GM12878 (cell line): ENCODE results near the gene METTL15. TPM values are rescaled to one million over a fixed set of nuclear protein-coding genes. Genes with fewer than 3 reads are reported as not detected.

ENCODE experiments used
- ATAC-seq: fragments of 200-7000 bp; cut with Tn5 transposase; 3 replicates; pipeline ENCODE4 v1.9.1; 2020; ENCODE audit warnings: mild to moderate bottlenecking, moderate library complexity
- BruUV-seq: library from RNA; stranded (reverse); fragments of 400-500 nt; replicated peaks from 2 replicates; lab custom pipeline; 2021; lab: Mats Ljungman, UMichigan
- CTCF ChIA-PET: fragments of 300-600 bp; sonication (Branson Sonifier 250); formaldehyde crosslinking; extraction: SDS; loops from one replicate; lab custom pipeline; 2021; ENCODE audit warnings: inconsistent platforms; lab: Yijun Ruan, JAX
- POLR2A ChIA-PET: fragments of 350-600 bp; formaldehyde crosslinking; extraction: SDS; loops from one replicate; lab custom pipeline; 2021; ENCODE audit warnings: inconsistent platforms; lab: Charles Lee
- RAD21 ChIA-PET: fragments of 300-600 bp; sonication (Branson Sonifier 250); formaldehyde crosslinking; loops from one replicate; lab custom pipeline; 2023; ENCODE audit warnings: antibody characterized with exemption; ENCODE audit not compliant: unreplicated experiment; lab: Charles Lee
- SMC1A ChIA-PET: fragments of 300-600 bp; sonication (Branson Sonifier 250); formaldehyde crosslinking; loops from one replicate; lab custom pipeline; 2023; ENCODE audit not compliant: unreplicated experiment, uncharacterized antibody; lab: Charles Lee
- DNase-seq: peaks from one replicate; pipeline ENCODE4 v3.0.0-alpha.2; 2011; ENCODE audit warnings: low read depth, low spot score
- FAIRE-seq: peaks from 3 replicates; lab custom pipeline; 2011; peaks lifted over from hg19 to GRCh38; lab: Jason Lieb, UNC
- H2AFZ ChIP-seq: 2 replicates; pipeline ENCODE4 v1.6.0; 2011; ENCODE audit warnings: low read depth, low read length, control low read depth; ENCODE audit not compliant: control insufficient read depth
- H3K27ac ChIP-seq: 2 replicates; pipeline ENCODE4 v1.5.1; 2011; ENCODE audit warnings: control low read depth; ENCODE audit not compliant: control insufficient read depth, insufficient read depth
- H3K27me3 ChIP-seq, 2 experiments: replicated peaks in 1 of 2; 2 replicates each; pipeline versions ENCODE4 v1.6.0 to v1.6.1; 2011; ENCODE audit warnings: low read length in 1 of 2; ENCODE audit not compliant: control insufficient read depth in 2 of 2, insufficient read depth in 2 of 2
- H3K36me3 ChIP-seq, 2 experiments: 2 replicates each; pipeline ENCODE4 v1.5.1; 2011; ENCODE audit warnings: low read length in 1 of 2; ENCODE audit not compliant: control insufficient read depth in 2 of 2, insufficient read depth in 2 of 2
- H3K4me1 ChIP-seq: 2 replicates; pipeline ENCODE4 v1.6.1; 2011; ENCODE audit warnings: mild to moderate bottlenecking, low read length, moderate library complexity, mixed read lengths; ENCODE audit not compliant: control insufficient read depth, insufficient read depth
- H3K4me2 ChIP-seq: 2 replicates; pipeline ENCODE4 v1.6.0; 2011; ENCODE audit warnings: control low read depth; ENCODE audit not compliant: control insufficient read depth, insufficient read depth
- H3K4me3 ChIP-seq: fragments of 200-600 bp; sonication (generic); 2 replicates; pipeline ENCODE4 v1.5.1; 2016
- H3K79me2 ChIP-seq: 2 replicates; pipeline ENCODE4 v1.6.0; 2011; ENCODE audit warnings: low read length; ENCODE audit not compliant: control insufficient read depth, insufficient read depth
- H3K9ac ChIP-seq: 2 replicates; pipeline ENCODE4 v1.8.0; 2011; ENCODE audit warnings: low read length, control low read depth, mixed read lengths; ENCODE audit not compliant: control insufficient read depth, insufficient read depth
- H3K9me3 ChIP-seq: replicated peaks from 3 replicates; pipeline ENCODE4 v1.5.1; 2011; ENCODE audit warnings: mild to moderate bottlenecking, low read length; ENCODE audit not compliant: control insufficient read depth, insufficient read depth
- H4K20me1 ChIP-seq: 2 replicates; pipeline ENCODE4 v1.6.0; 2011; ENCODE audit not compliant: control insufficient read depth, insufficient read depth
- ATF2 ChIP-seq: IDR thresholded peaks from 2 replicates; pipeline ENCODE4 v1.6.1; 2012; ENCODE audit warnings: low read length, inconsistent platforms
- BACH1 ChIP-seq: fragments of 450-650 bp; IDR thresholded peaks from 2 replicates; pipeline ENCODE4 v1.6.1; 2017; ENCODE audit warnings: mild to moderate bottlenecking, borderline replicate concordance
- BCLAF1 ChIP-seq: fragments of 450-650 bp; IDR thresholded peaks from 2 replicates; pipeline ENCODE4 v1.6.1; 2017; ENCODE audit warnings: antibody characterized with exemption, mild to moderate bottlenecking, moderate library complexity
- CBX3 ChIP-seq: fragments of 200-600 bp; sonication (generic); IDR thresholded peaks from 2 replicates; pipeline ENCODE4 v1.6.1; 2016; ENCODE audit warnings: low read depth, borderline replicate concordance
- EZH2 ChIP-seq: IDR thresholded peaks from 2 replicates; pipeline ENCODE4 v1.6.1; 2012; ENCODE audit warnings: low read depth, mild to moderate bottlenecking, control low read depth, inconsistent platforms, low read length, borderline replicate concordance; ENCODE audit not compliant: control insufficient read depth
- GABPA ChIP-seq: IDR thresholded peaks from 2 replicates; pipeline ENCODE4 v1.6.1; 2014; ENCODE audit warnings: antibody characterized with exemption, low read depth, mild to moderate bottlenecking, inconsistent platforms
- HCFC1 ChIP-seq: fragments of 150-350 bp; IDR thresholded peaks from 2 replicates; pipeline ENCODE4 v1.6.1; 2014; ENCODE audit warnings: low read length
- HDGF ChIP-seq: fragments of 450-650 bp; IDR thresholded peaks from 2 replicates; pipeline ENCODE4 v1.6.1; 2016; ENCODE audit warnings: antibody characterized with exemption
- MLLT1 ChIP-seq: fragments of 450-650 bp; IDR thresholded peaks from 2 replicates; pipeline ENCODE4 v1.6.1; 2016; ENCODE audit warnings: mild to moderate bottlenecking
- NKRF ChIP-seq: fragments of 450-650 bp; conservative IDR thresholded peaks from 2 replicates; pipeline ENCODE4 v1.6.1; 2017; ENCODE audit warnings: mild to moderate bottlenecking, moderate library complexity
- POLR2AphosphoS2 ChIP-seq: IDR thresholded peaks from 2 replicates; pipeline ENCODE4 v1.6.1; 2011; ENCODE audit warnings: low read depth, mild to moderate bottlenecking, low read length, improper control_type of control experiment, moderate library complexity
- RCOR1 ChIP-seq: conservative IDR thresholded peaks from 2 replicates; pipeline ENCODE4 v1.6.1; 2012; ENCODE audit warnings: low read depth, low read length, improper control_type of control experiment
- SPI1 ChIP-seq: IDR thresholded peaks from 2 replicates; pipeline ENCODE4 v1.6.1; 2011; ENCODE audit warnings: low read depth, mild to moderate bottlenecking, low read length, moderate library complexity, borderline replicate concordance; ENCODE audit not compliant: insufficient read depth
- TAF1 ChIP-seq: IDR thresholded peaks from 2 replicates; pipeline ENCODE4 v1.6.1; 2011; ENCODE audit warnings: mild to moderate bottlenecking, low read depth, low read length, borderline replicate concordance
- TCF7 ChIP-seq: IDR thresholded peaks from 2 replicates; pipeline ENCODE4 v1.6.1; 2014; ENCODE audit warnings: antibody characterized with exemption, borderline replicate concordance
- WGBS: methylation state at CpG from one replicate; pipeline ENCODE4 v1.1.6; 2016; ENCODE audit warnings: low lambda C conversion rate; ENCODE audit not compliant: insufficient replicate concordance, insufficient coverage; ENCODE audit errors: missing lambda C conversion rate; 5-methylcytosine and 5-hydroxymethylcytosine counted together
- in situ Hi-C: fragments of 300-500 bp; cut with MboI; formaldehyde crosslinking; loops from 9 replicates; pipeline ENCODE4 v1.14.3; 2018; ENCODE audit warnings: mixed read lengths
- intact Hi-C: fragments of 100-400 bp; cut with micrococcal nuclease; formaldehyde crosslinking; loops from one replicate; pipeline ENCODE4 v1.14.2; 2022; ENCODE audit not compliant: unreplicated experiment
- polyA plus RNA-seq, 11 experiments: library from polyadenylated mRNA; depleted of rRNA in 4 of 11; unstranded in 6 of 11; stranded (reverse) in 5 of 11; fragments of >200 nt; fragmentation: Nextera tagmentation in 4 of 11; fragmentation: Illumina TruSeq in 1 of 11; extraction: Ambion mirVana in 4 of 11; extraction: Trizol in 1 of 11; gene quantifications; 1 replicate in 1 of 11; 2 replicates in 10 of 11; pipeline versions ENCODE4 v1.2.1 to v1.2.3, GENCODE V29; 2011 to 2016; ENCODE audit warnings: inconsistent platforms in 2 of 11, missing spikeins in 2 of 11, low read depth in 1 of 11
- total RNA-seq, 4 experiments: library from RNA; depleted of rRNA in 3 of 4; stranded (reverse); fragments of >200 nt in 3 of 4; fragmentation: Illumina TruSeq in 1 of 4; extraction: Trizol in 1 of 4; gene quantifications; 2 replicates each; pipeline versions ENCODE4 v1.2.1 to v1.2.3, GENCODE V29; 2013 to 2021

Gene METTL15
- total and polyA plus RNA-seq, 10 of the 15 experiments (the other 5 are each of a cell fraction or from before 2014, with no cell fraction given), result 7.9 to 16.9 (median 14.4) TPM

- Histone ChIP-seq H3K27me3 (no peaks in the 10 kb centered on the region), H3K36me3 (no peaks in the 10 kb centered on the region), H3K4me1 (no peaks in the 10 kb centered on the region), H4K20me1 (no peaks in the 10 kb centered on the region), H3K9me3 (peaks cover 2% of the 10 kb centered on the region; the same call in 2 of the 3 replicates), H3K79me2 (no peaks in the 10 kb centered on the region), H2AFZ (no peak overlapping the region), H3K4me2 (no peak overlapping the region), H3K4me3 (no peak overlapping the region), H3K9ac (no peak overlapping the region), H3K27ac (no peak overlapping the region)
- SMC1A ChIA-PET, result no interaction called here
- intact Hi-C loops, result no loop called here
- FAIRE-seq (no peak), ATAC-seq (no peak), DNase-seq (no peak)
- RAD21 ChIA-PET, result no interaction called here
- POLR2A ChIA-PET, result no interaction called here
- 99% methylated on average over 4 of the region's 4 CpGs for WGBS
- in situ Hi-C loops, result no loop called here
- BruUV-seq, result no TSS peak
- CTCF ChIA-PET, result no interaction called here
- no peak for TF ChIP-seq RCOR1
- TF ChIP-seq SPI1, result no peak
- no peak for TF ChIP-seq GABPA
- TF ChIP-seq EZH2, result no peak
- TF ChIP-seq HCFC1, result no peak
- TF ChIP-seq NKRF, result no peak
- no peak for TF ChIP-seq POLR2AphosphoS2
- no peak for TF ChIP-seq HDGF
- TF ChIP-seq MLLT1, result no peak
- TF ChIP-seq CBX3, result no peak
- no peak for TF ChIP-seq BCLAF1
- no peak for TF ChIP-seq TAF1
- TF ChIP-seq ATF2, result no peak
- TF ChIP-seq TCF7, result no peak
- no peak for TF ChIP-seq BACH1
Observed at GRCh38 chr11:28242596-28242995, 134.4 kb downstream of the METTL15 start.
